ENCODE measurements around the gene SIN3B.

DNA sequence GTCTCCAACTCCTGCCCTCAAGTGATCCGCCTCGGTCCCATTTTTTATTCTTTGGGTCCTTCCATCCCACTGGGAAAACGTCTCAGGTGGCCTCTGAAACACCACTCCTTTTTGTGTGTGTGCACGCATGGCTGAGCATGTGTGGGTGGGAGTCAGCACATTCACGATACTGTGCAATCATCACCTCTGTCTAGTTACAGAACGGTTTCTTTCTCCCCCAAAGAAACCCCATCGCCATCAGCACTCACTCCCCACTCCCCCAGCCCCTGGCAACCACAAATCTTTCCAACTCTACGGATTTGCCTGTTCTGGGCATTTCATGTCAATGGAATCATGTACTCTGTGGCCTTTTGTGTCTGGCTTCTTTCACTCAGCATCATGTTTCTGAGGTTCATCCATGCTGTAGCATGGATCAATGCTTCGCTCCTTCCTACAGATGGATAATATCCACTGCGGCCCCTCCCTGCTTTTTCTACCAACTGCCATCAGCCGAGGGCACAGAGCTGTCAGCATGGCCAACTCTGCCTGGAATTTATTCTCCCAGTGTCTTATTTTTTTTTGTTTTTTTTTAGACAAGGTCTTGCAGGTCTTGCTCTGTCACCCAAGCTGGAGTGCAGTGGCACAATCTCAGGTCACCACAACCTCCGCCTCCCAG is 69.3 kb downstream of the SIN3B start:
- TF ChIP-seq, protein P1, sequence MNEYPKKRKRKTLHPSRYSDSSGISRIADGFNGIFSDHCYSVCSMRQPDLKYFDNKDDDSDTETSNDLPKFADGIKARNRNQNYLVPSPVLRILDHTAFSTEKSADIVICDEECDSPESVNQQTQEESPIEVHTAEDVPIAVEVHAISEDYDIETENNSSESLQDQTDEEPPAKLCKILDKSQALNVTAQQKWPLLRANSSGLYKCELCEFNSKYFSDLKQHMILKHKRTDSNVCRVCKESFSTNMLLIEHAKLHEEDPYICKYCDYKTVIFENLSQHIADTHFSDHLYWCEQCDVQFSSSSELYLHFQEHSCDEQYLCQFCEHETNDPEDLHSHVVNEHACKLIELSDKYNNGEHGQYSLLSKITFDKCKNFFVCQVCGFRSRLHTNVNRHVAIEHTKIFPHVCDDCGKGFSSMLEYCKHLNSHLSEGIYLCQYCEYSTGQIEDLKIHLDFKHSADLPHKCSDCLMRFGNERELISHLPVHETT (CRISPR knock-in tag; conservative IDR thresholded peaks at IDR 0.05) = no peak
- TF ChIP-seq, protein P2, sequence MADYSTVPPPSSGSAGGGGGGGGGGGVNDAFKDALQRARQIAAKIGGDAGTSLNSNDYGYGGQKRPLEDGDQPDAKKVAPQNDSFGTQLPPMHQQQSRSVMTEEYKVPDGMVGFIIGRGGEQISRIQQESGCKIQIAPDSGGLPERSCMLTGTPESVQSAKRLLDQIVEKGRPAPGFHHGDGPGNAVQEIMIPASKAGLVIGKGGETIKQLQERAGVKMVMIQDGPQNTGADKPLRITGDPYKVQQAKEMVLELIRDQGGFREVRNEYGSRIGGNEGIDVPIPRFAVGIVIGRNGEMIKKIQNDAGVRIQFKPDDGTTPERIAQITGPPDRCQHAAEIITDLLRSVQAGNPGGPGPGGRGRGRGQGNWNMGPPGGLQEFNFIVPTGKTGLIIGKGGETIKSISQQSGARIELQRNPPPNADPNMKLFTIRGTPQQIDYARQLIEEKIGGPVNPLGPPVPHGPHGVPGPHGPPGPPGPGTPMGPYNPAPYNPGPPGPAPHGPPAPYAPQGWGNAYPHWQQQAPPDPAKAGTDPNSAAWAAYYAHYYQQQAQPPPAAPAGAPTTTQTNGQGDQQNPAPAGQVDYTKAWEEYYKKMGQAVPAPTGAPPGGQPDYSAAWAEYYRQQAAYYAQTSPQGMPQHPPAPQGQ (CRISPR knock-in tag; IDR thresholded peaks at IDR 0.05; ENCODE audit: borderline replicate concordance) = no peak
- TF ChIP-seq CREM (IDR thresholded peaks at IDR 0.05) (no peak), CREM (CRISPR knock-in tag; IDR thresholded peaks at IDR 0.05) (no peak), FOXA1 (IDR thresholded peaks at IDR 0.05) (no peak), FOXA1 (CRISPR knock-in tag; IDR thresholded peaks at IDR 0.05) (no peak), CTCF (CRISPR knock-in tag; IDR thresholded peaks at IDR 0.05) (no peak), ZZZ3 (CRISPR knock-in tag; IDR thresholded peaks at IDR 0.05; ENCODE audit: borderline replicate concordance) (no peak), HMGXB4 (CRISPR knock-in tag; IDR thresholded peaks at IDR 0.05; ENCODE audit: borderline replicate concordance in 1 of 2, low read depth in 1 of 2) (no peak), BRD4 (CRISPR knock-in tag; IDR thresholded peaks at IDR 0.05) (no peak), ZNF335 (CRISPR knock-in tag; IDR thresholded peaks at IDR 0.05) (no peak), ZNF274 (CRISPR knock-in tag; IDR thresholded peaks at IDR 0.05) (no peak), CBFB (CRISPR knock-in tag; IDR thresholded peaks at IDR 0.05) (no peak), MBD4 (IDR thresholded peaks at IDR 0.05; ENCODE audit: borderline replicate concordance, low read length) (no peak)
- TF ChIP-seq, protein P3, sequence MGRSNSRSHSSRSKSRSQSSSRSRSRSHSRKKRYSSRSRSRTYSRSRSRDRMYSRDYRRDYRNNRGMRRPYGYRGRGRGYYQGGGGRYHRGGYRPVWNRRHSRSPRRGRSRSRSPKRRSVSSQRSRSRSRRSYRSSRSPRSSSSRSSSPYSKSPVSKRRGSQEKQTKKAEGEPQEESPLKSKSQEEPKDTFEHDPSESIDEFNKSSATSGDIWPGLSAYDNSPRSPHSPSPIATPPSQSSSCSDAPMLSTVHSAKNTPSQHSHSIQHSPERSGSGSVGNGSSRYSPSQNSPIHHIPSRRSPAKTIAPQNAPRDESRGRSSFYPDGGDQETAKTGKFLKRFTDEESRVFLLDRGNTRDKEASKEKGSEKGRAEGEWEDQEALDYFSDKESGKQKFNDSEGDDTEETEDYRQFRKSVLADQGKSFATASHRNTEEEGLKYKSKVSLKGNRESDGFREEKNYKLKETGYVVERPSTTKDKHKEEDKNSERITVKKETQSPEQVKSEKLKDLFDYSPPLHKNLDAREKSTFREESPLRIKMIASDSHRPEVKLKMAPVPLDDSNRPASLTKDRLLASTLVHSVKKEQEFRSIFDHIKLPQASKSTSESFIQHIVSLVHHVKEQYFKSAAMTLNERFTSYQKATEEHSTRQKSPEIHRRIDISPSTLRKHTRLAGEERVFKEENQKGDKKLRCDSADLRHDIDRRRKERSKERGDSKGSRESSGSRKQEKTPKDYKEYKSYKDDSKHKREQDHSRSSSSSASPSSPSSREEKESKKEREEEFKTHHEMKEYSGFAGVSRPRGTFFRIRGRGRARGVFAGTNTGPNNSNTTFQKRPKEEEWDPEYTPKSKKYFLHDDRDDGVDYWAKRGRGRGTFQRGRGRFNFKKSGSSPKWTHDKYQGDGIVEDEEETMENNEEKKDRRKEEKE (IDR thresholded peaks at IDR 0.05) = no peak
